ENCODE measurements around the gene TDRD12.

The TDRD12 gene

GRCh38 chr19:32857584-32857983 is 138.0 kb downstream of the TDRD12 start:
- no peak overlapping the region for H3K4me2 ChIP-seq (ENCODE audit: low read depth, low read length, poor library complexity, severe bottlenecking)
- H3K9me3 ChIP-seq (ENCODE audit: insufficient read depth, low read length) = no peaks in the 10 kb centered on the region
- no peaks in the 10 kb centered on the region for H3F3A ChIP-seq (ENCODE audit: insufficient read depth)
- no peak for TF ChIP-seq CTCF (IDR thresholded peaks at IDR 0.05; ENCODE audit: insufficient read depth, low read length, poor library complexity, severe bottlenecking)
- no peak for TF ChIP-seq EZH2phosphoT487 (conservative IDR thresholded peaks at IDR 0.05; ENCODE audit: low read length)
- no peak overlapping the region for H2AFZ ChIP-seq (ENCODE audit: low read depth, low read length, severe bottlenecking)
- H3K27me3 ChIP-seq (ENCODE audit: low read length) = no peaks in the 10 kb centered on the region
- H3K9me2 ChIP-seq (replicated peaks; ENCODE audit: insufficient read depth, low read length) = no peaks in the 10 kb centered on the region
- H3K4me3 ChIP-seq (ENCODE audit: insufficient read depth, low read length, poor library complexity, severe bottlenecking) = no peak overlapping the region
- no peaks in the 10 kb centered on the region for H3K36me3 ChIP-seq (ENCODE audit: low read length)
- H3K79me2 ChIP-seq (ENCODE audit: insufficient read depth, low read length) = no peaks in the 10 kb centered on the region
- H3K9ac ChIP-seq (ENCODE audit: low read length) = no peak overlapping the region
- H4K20me1 ChIP-seq (ENCODE audit: low read depth, low read length) = no peaks in the 10 kb centered on the region
- no peak overlapping the region for H3K27ac ChIP-seq (ENCODE audit: low read depth, low read length)

GRCh38 chr19:32858155-32858554 is 138.6 kb downstream of the TDRD12 start:
- H3K27ac ChIP-seq (ENCODE audit: low read depth, low read length) = no peak overlapping the region
- no peaks in the 10 kb centered on the region for H3K27me3 ChIP-seq (ENCODE audit: low read length)
- no peaks in the 10 kb centered on the region for H3K9me2 ChIP-seq (replicated peaks; ENCODE audit: insufficient read depth, low read length)
- H3K36me3 ChIP-seq (ENCODE audit: low read length) = no peaks in the 10 kb centered on the region
- no peak overlapping the region for H3K4me3 ChIP-seq (ENCODE audit: insufficient read depth, low read length, poor library complexity, severe bottlenecking)
- no peaks in the 10 kb centered on the region for H3K9me3 ChIP-seq (ENCODE audit: insufficient read depth, low read length)
- no peak for TF ChIP-seq CTCF (IDR thresholded peaks at IDR 0.05; ENCODE audit: insufficient read depth, low read length, poor library complexity, severe bottlenecking)
- TF ChIP-seq EZH2phosphoT487 (conservative IDR thresholded peaks at IDR 0.05; ENCODE audit: low read length) = no peak
- no peaks in the 10 kb centered on the region for H4K20me1 ChIP-seq (ENCODE audit: low read depth, low read length)
- H2AFZ ChIP-seq (ENCODE audit: low read depth, low read length, severe bottlenecking) = no peak overlapping the region
- no peak overlapping the region for H3K4me2 ChIP-seq (ENCODE audit: low read depth, low read length, poor library complexity, severe bottlenecking)
- H3F3A ChIP-seq (ENCODE audit: insufficient read depth) = no peaks in the 10 kb centered on the region
- no peak overlapping the region for H3K9ac ChIP-seq (ENCODE audit: low read length)
- H3K79me2 ChIP-seq (ENCODE audit: insufficient read depth, low read length) = no peaks in the 10 kb centered on the region

GRCh38 chr19:32858559-32858958 is 139.0 kb downstream of the TDRD12 start:
- H3K36me3 ChIP-seq (ENCODE audit: low read length) = no peaks in the 10 kb centered on the region

More at GRCh38 chr19:32858559-32858958, 139.0 kb downstream of the TDRD12 start:
- Histone ChIP-seq H3K9ac (ENCODE audit: low read length) (no peak overlapping the region), H3K27me3 (ENCODE audit: low read length) (no peaks in the 10 kb centered on the region), H3K9me3 (ENCODE audit: insufficient read depth, low read length) (no peaks in the 10 kb centered on the region), H4K20me1 (ENCODE audit: low read depth, low read length) (no peaks in the 10 kb centered on the region), H3K79me2 (ENCODE audit: insufficient read depth, low read length) (no peaks in the 10 kb centered on the region), H3K4me2 (ENCODE audit: low read depth, low read length, poor library complexity, severe bottlenecking) (no peak overlapping the region), H3K9me2 (replicated peaks; ENCODE audit: insufficient read depth, low read length) (no peaks in the 10 kb centered on the region), H2AFZ (ENCODE audit: low read depth, low read length, severe bottlenecking) (no peak overlapping the region), H3F3A (ENCODE audit: insufficient read depth) (no peaks in the 10 kb centered on the region), H3K4me3 (ENCODE audit: insufficient read depth, low read length, poor library complexity, severe bottlenecking) (no peak overlapping the region), H3K27ac (ENCODE audit: low read depth, low read length) (no peak overlapping the region)
- TF ChIP-seq EZH2phosphoT487 (conservative IDR thresholded peaks at IDR 0.05; ENCODE audit: low read length) (no peak), CTCF (IDR thresholded peaks at IDR 0.05; ENCODE audit: insufficient read depth, low read length, poor library complexity, severe bottlenecking) (no peak)

All from SU-DHL-6 (cell line).